NOMO-1 treated with DMSO at 0.1 percent for 48 hours (cell line): Measurements from ENCODE around the gene FCHO2.
A peak's percentile ranks its signal among the peaks of the same experiment; 100 is the strongest.

ENCODE experiments used
- DNase-seq: peaks from one replicate; lab custom pipeline; 2025; ENCODE audit not compliant: unreplicated experiment; lab: John Stamatoyannopoulos, UW

FCHO2 gene

GRCh38 chr5:73028991-73029595 lies 73.3 kb downstream of the FCHO2 start:
- no peak for DNase-seq

DNA sequence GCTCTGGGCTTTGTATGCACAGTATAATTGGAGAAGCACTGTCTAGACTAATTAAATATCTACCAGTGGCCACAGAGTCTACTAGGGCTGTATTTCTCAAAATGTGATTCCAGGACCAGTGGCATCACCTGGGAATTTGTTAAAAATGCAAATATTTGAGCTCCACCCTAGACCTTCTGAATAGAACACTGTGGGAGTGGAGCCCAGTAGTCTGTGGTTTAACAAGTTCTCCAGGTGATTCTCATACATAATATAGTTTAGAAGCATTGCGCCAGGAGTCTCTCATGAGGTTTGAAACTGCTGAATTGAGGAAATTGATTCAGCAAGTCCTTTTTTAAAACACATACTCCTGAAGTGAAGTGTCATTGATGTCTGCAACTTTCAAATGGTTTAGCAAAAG lies 74.7 kb downstream of the FCHO2 start:
- DNase-seq, result no peak

GRCh38 chr5:73030995-73031394 lies 75.2 kb downstream of the FCHO2 start:
- no peak for DNase-seq

GRCh38 chr5:73031839-73032238 lies 76.0 kb downstream of the FCHO2 start:
- DNase-seq, result no peak

DNA sequence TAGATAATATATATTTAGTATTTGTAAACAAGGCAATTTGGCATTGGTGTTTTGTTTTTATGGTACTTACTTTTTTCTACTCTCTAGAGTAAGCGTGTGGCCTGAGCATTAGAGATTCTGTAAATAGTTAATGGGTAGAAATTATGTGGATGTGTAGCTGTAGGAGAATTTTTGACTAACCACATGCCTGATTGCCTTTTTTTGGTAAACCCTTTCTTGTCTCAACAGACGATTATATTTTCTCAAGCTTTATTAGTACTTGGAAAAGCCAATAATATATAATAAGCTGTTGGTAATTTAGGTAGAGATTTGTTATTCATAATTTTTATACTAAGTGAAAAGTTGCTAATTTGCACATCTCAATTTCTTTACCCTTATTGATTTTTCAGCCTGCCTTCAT lies 76.8 kb downstream of the FCHO2 start:
- no peak for DNase-seq

DNA sequence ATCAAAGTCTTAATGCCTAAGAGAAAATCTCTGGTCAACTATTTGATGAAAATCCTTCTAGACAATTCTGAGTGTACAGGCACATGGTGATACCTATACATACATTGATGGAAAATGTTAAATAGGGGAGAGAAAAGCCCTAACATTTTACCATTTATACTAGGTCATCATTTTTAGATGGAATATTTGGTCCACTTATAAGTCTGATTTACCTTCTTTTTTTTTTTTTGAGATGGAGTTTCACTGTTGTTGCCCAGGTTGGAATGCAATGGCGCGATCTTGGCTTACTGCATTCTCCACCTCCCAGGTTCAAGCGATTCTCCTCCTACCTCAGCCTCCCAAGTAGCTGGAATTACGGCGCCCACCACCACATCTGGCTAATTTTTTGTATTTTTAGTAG lies 81.7 kb downstream of the FCHO2 start:
- DNase-seq, result no peak

- no peak for DNase-seq
Measured at GRCh38 chr5:73039082-73039481, 83.2 kb downstream of the FCHO2 start.

DNA sequence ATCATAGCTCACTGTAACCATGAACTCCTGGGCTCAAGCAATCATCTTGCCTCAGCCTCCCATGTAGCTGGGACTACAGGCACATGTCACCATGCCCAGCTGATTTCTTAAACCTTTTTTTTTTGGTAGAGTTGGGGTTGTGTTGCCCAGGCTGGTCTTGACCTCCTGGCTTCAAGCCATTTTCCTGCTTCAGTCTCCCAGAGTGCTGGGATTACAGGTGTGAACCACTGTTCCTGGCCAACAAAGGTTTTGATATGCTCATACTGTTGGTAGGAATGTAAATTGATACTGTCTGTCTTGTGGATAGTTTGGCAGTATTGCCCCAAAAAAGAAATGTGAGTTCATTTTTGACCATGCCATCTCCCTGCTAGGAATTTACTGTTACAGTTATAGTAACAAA lies 87.2 kb downstream of the FCHO2 start:
- DNase-seq, result no peak

GRCh38 chr5:73044546-73044945 lies 88.7 kb downstream of the FCHO2 start:
- DNase-seq, result no peak

- no peak for DNase-seq
Measured at GRCh38 chr5:73045623-73046022, 89.8 kb downstream of the FCHO2 start.

GRCh38 chr5:73061593-73061992 lies 105.8 kb downstream of the FCHO2 start:
- no peak for DNase-seq

DNA sequence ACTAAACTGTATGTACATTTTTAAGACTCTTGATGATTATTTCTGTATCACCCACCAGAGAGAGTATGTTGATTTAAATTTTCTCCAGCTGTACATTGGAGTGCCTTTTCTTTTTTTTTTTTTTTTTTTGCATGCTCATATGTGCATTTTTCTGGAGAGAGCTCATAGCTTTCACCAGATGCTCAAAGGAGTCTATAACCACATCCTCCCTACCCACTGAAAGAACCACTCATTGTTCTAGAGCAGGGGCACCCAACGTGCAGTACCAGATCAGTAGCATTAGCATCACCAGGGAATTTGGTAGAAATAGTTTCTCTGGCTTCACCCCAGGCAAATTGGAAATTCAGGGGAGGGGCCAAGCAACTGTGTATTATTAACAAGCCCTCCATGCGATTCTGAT lies 110.6 kb downstream of the FCHO2 start:
- no peak for DNase-seq

DNA sequence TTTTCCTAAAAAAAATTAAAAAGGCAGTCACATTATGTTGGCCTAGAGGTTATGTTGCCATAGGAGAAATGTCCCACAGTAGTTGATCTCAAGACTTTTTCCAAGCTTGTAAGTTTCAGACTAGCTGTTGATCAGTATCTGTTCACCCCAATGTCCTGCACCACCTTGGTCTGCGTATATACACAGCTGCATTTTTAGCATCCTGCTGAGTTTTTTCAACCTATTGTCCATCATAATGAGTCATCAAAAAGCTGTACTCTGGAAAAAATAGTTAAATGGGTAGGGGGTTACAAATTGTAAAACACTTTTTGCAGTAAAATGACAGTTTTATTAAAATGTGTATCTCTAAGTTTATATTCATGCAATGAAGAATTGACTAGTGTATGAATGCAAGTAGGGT lies 111.4 kb downstream of the FCHO2 start:
- DNase-seq, result no peak

DNA sequence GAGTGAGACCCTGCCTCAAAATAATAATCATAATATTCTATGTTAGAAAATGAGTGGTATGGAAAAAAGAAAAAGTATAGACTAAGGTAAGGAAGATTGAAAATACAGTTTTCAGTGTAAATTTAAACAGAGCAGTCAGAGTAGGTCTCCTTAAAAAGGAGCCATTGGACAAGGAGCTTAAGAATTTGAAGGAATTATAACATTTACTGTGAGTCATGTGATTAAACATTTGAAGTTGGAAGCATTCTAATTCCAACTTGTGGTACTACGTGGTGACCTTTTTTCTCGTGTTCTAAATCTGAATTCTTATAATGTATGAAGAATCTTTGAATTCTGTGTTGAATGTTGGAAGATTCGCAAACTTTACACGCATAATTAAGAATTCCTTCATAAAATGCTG lies 125.3 kb downstream of the FCHO2 start:
- no peak for DNase-seq

DNA sequence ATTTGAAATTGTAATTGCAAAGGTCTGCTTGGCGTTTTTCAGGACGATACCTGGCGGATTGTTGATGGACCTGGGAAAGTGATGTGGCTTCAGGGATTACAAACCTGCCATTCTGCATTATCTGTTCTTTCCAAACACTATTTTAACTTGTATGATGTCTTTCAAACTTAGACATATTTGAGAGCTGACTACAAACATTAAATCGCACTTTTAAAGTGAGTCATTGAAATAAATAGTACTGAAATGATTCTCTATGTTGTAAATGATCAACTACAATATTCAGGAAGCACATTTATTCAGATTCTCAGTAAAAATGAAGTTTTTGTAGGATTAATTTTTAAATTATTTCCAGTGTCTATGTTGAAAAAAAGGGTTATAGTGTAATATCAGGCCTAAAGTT lies 132.2 kb downstream of the FCHO2 start:
- DNase-seq, result no peak

GRCh38 chr5:73093943-73094342 lies 138.1 kb downstream of the FCHO2 start:
- DNase-seq, result no peak

DNA sequence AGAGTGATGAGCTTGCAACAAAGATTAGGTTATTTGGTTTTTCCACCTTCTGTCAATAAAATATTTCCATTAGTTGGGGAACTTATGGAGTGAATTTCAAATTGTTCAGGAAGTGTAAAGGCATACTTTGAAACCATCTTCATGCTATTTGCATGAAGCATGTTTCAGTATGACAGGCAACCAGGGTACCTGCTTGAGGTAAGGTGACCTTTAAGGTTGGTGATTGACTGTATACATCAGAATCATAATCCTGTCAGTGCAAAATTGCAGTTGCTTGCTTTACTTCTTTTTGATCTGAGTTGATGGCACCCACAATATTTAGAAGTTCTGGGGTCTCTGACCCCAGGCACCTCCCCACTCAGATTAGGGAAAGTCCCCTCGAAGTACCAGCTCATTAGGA lies 138.6 kb downstream of the FCHO2 start:
- DNase-seq, result no peak

DNA sequence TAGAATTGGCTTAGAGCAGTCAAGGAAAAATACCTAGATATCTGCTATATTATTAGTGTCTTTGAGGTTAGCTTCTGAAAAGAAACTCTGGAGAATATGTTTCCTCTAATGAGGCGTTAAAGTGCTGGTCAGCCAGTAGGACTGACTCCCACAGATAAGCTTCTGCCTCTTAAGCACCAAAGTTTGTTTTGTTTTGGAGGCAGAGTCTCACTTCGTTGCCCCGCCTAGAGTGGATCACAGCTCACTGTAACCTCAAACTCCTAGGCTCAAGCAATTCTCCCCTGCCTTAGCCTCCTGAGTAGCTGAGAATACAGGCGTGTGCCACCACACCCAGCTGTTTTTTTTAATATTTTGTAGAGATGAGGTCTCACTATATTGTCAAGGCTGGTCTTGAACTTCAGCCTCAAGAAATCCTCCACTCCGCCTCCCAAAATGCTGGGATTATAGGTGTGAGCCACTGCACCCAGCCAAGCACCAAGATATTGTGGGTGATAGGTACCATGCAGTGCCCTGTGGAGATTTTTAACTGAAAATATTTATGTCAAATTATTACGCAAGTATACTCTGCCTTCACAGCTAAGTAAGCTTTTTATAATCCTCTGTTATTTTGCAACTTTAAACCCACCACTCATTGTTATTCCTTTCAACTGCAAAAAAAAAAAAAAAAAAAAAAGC lies 139.9 kb downstream of the FCHO2 start:
- DNase-seq, result peak; percentile 7

GRCh38 chr5:73096239-73096575 lies 140.4 kb downstream of the FCHO2 start:
- no peak for DNase-seq

DNA sequence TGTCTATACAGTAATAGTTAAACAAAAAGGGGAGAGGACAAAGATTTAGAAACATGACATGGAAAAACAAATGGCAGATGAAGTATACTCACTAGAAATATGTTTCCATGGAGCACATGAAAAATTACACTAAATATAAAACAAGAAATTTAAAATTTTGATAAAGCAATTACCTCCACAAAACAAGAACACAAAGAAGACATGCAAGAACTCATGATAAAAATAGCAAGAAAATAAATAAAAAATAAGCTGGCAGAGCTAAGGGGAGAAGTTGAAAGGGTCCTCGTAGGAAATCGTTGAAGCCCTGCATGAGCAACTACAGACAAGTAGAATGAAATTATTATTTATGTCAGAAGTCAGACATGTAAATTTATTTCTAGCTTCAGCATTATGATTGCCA lies 141.9 kb downstream of the FCHO2 start:
- DNase-seq, result no peak

GRCh38 chr5:73100109-73100508 lies 144.3 kb downstream of the FCHO2 start:
- no peak for DNase-seq

DNA sequence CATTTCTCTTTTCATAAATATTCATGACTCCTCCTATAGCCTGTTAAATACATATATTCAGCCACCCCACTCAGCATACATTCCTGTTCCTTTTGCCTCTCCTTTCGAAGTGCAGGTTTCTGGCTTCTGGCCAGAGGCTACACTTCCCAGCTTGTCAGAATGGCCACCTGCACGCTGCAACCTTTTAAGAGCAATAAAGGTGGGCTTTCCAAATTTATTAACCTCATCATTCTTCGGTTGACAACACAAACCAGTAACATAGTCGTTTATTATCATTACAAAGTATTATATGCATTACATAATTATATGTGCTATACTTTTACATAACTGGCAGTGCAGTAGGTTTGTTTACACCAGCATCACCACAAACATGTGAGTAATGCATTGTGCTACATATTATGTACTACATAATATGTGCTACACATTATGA lies 148.0 kb downstream of the FCHO2 start:
- no peak for DNase-seq

DNA sequence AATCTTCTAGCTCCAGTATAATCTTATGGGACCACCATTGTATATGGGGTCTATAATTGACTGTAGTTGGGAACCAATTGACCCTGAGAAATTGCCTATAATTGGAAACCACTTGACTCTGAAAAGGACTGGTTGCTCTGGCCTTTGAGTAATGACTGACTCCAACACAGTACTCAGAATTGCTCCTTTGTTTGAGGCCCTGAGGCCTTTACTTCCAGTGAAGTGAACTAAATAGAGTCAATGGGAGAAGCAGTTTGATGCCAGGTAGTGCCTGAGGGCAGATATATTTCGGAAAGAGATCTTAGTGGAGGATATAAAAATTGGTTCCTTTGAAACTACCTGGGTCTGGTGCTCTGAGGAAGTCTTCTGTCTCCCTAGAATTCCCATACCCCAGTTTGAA lies 148.5 kb downstream of the FCHO2 start:
- no peak for DNase-seq
